B cell (primary cell): ENCODE measurements around the gene LSM3. TPM values are rescaled to one million over a fixed set of nuclear protein-coding genes. Genes with fewer than 3 reads are reported as not detected.

Experiments used
- ATAC-seq: fragments of 200-7000 bp; cut with Tn5 transposase; one replicate; pipeline ENCODE4 v1.10.0; 2021; ENCODE audit warnings: low read depth, mild to moderate bottlenecking, moderate number of reproducible peaks, moderate library complexity
- CTCF ChIA-PET: fragments of 350-600 bp; sonication (Branson Sonifier 250); formaldehyde crosslinking; loops from one replicate; lab custom pipeline; 2021; ENCODE audit warnings: antibody characterized with exemption, inconsistent platforms; lab: Charles Lee
- POLR2A ChIA-PET: fragments of 350-600 bp; sonication (Branson Sonifier 250); formaldehyde crosslinking; loops from one replicate; lab custom pipeline; 2021; ENCODE audit warnings: antibody characterized with exemption; lab: Charles Lee
- DNase-seq: peaks from one replicate; pipeline ENCODE4 v3.0.0; 2013
- H2AFZ ChIP-seq: 2 replicates; pipeline ENCODE4 v1.6.1; 2012; ENCODE audit warnings: mild to moderate bottlenecking, low read depth, low read length; ENCODE audit not compliant: insufficient read depth, poor library complexity, severe bottlenecking
- H3K27ac ChIP-seq, 2 donors: 1 replicate in 1 of 2; 2 replicates in 1 of 2; pipeline ENCODE4 v1.5.1; 2012 to 2013; ENCODE audit warnings: low read length in 2 of 2, mild to moderate bottlenecking in 2 of 2, moderate library complexity in 1 of 2
- H3K27me3 ChIP-seq, 4 experiments: fragments of 200-600 bp in 1 of 4; sonication (generic) in 1 of 4; replicated peaks in 1 of 4; 1 replicate in 2 of 4; 2 replicates in 2 of 4; pipeline versions ENCODE4 v1.6.1 to v1.7.0; 2013 to 2016; ENCODE audit warnings: low read length in 3 of 4, mild to moderate bottlenecking in 2 of 4, mixed read lengths in 1 of 4, moderate library complexity in 1 of 4; ENCODE audit not compliant: insufficient read depth in 4 of 4, control insufficient read depth in 3 of 4; ENCODE audit errors: control extremely low read depth in 1 of 4
- H3K36me3 ChIP-seq, 2 experiments: replicated peaks in 1 of 2; 1 replicate in 1 of 2; 2 replicates in 1 of 2; pipeline versions ENCODE4 v1.6.1 to v1.7.1; 2013; ENCODE audit warnings: low read length in 1 of 2; ENCODE audit not compliant: insufficient read depth in 2 of 2, control insufficient read depth in 1 of 2; ENCODE audit errors: control extremely low read depth in 1 of 2, extremely low read depth in 1 of 2
- H3K4me1 ChIP-seq, 2 donors: fragments of 200-600 bp in 1 of 2; sonication (generic) in 1 of 2; 1 replicate in 1 of 2; 2 replicates in 1 of 2; pipeline versions ENCODE4 v1.5.1 to v1.6.1; 2013 to 2017; ENCODE audit warnings: low read length in 2 of 2; ENCODE audit not compliant: control insufficient read depth in 2 of 2, insufficient read depth in 2 of 2
- H3K4me2 ChIP-seq: replicated peaks from 2 replicates; pipeline ENCODE3; 2012; ENCODE audit warnings: mild to moderate bottlenecking, low read depth, low read length; ENCODE audit not compliant: poor library complexity, severe bottlenecking
- H3K4me3 ChIP-seq, 5 experiments: fragments of 200-600 bp in 1 of 5; sonication (generic) in 1 of 5; 1 replicate in 3 of 5; 2 replicates in 2 of 5; pipeline versions ENCODE4 v1.5.1 to v1.7.0; 2011 to 2016; ENCODE audit warnings: low read length in 4 of 5, mild to moderate bottlenecking in 4 of 5, low read depth in 2 of 5, control low read depth in 1 of 5, moderate library complexity in 1 of 5; ENCODE audit not compliant: insufficient read depth in 1 of 5; ENCODE audit errors: control extremely low read depth in 1 of 5, extremely low read depth in 1 of 5
- H3K79me2 ChIP-seq: fragments of 200-600 bp; sonication (generic); one replicate; pipeline ENCODE4 v1.6.0; 2016; ENCODE audit warnings: low read length; ENCODE audit not compliant: control insufficient read depth, insufficient read depth
- H3K9ac ChIP-seq: fragments of 200-600 bp; sonication (generic); 2 replicates; pipeline ENCODE4 v1.6.1; 2017; ENCODE audit warnings: mild to moderate bottlenecking, low read length, moderate library complexity
- H3K9me3 ChIP-seq, 3 donors: one replicate each; pipeline versions ENCODE4 v1.6.1 to v1.7.1; 2013; ENCODE audit warnings: low read length in 2 of 3; ENCODE audit not compliant: control insufficient read depth in 2 of 3, insufficient read depth in 1 of 3; ENCODE audit errors: control extremely low read depth in 1 of 3
- H4K20me1 ChIP-seq: 2 replicates; pipeline ENCODE4 v1.6.0; 2012; ENCODE audit warnings: mild to moderate bottlenecking, low read length; ENCODE audit not compliant: insufficient read depth, control insufficient read depth, poor library complexity, severe bottlenecking
- H3K27ac Mint-ChIP-seq: one replicate; pipeline ENCODE4 v1.8.0; 2021; ENCODE audit warnings: mixed read lengths
- H3K27me3 Mint-ChIP-seq: one replicate; pipeline ENCODE4 v1.8.0; 2021; ENCODE audit warnings: mixed read lengths
- H3K4me1 Mint-ChIP-seq: one replicate; pipeline ENCODE4 v1.8.0; 2021; ENCODE audit warnings: mixed read lengths
- H3K4me3 Mint-ChIP-seq: one replicate; pipeline ENCODE4 v1.8.0; 2021; ENCODE audit warnings: mixed read lengths
- H3K9me3 Mint-ChIP-seq: one replicate; pipeline ENCODE4 v1.8.0; 2022; ENCODE audit warnings: mixed read lengths; ENCODE audit not compliant: insufficient read depth
- EZH2 ChIP-seq: IDR thresholded peaks from 2 replicates; pipeline ENCODE4 v1.6.1; 2012; ENCODE audit warnings: borderline replicate concordance, low read depth, mild to moderate bottlenecking, moderate library complexity, low read length; ENCODE audit not compliant: insufficient read depth, poor library complexity, severe bottlenecking
- WGBS: methylation state at CpG from one replicate; pipeline ENCODE4 v1.1.5; 2013; ENCODE audit warnings: missing lambda C conversion rate; ENCODE audit not compliant: insufficient coverage; 5-methylcytosine and 5-hydroxymethylcytosine counted together
- intact Hi-C: fragments of 100-400 bp; cut with micrococcal nuclease; formaldehyde crosslinking; loops from one replicate; pipeline ENCODE4 v1.10.0; 2022
- polyA plus RNA-seq: library from polyadenylated mRNA; depleted of rRNA; stranded (reverse); fragments of >200 nt; gene quantifications from 2 replicates; pipeline ENCODE4 v1.2.3, GENCODE V29; 2012
- total RNA-seq, 2 donors: library from RNA; stranded (reverse); fragments of 120-200 nt in 1 of 2; gene quantifications; 1 replicate in 1 of 2; 2 replicates in 1 of 2; pipeline versions ENCODE4 v1.2.3 to v1.2.4, GENCODE V29; 2013 to 2022
- TF ChIP-seq, protein P1 (sequence below): fragments of 200-600 bp; IDR thresholded peaks from one replicate; pipeline ENCODE4 v1.8.0; 2022; ENCODE audit warnings: antibody characterized with exemption, mild to moderate bottlenecking

LSM3 gene
- total and polyA plus RNA-seq, 2 donors (not counting 1 experiment from before 2014, with no cell fraction given), result 2.8 to 10.0 TPM

DNA sequence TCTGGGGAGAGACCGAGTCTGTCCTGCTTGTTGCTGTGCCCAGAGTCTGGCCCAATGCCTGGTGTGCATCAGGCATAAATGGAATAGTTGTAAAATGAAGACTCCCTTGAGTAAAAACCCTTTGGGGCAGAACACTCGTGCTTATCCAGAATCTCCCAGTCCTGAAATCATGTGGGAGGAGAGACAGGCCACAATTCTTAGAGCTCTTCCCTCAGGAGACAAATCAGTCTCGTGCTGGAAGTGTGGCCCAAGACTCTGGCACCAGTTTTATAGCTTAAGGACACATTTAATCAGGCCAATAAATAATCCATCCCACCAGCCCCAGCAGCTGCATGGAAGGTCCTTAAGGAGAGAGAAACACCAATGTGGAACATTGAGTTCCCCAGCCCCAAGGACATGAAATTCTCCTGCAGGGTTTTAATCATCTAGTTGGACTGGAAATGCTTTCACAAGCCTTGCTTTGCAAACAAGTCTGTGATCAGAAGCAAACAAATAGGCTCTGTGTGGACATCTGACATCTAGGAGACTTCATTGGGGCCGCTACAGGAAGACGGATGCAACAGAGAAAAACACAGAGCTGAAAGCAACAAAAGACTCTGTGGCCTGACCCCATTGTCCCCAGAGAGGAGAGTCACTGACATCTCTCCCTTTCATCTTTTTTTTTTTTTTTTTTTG lies 70.4 kb downstream of the LSM3 start:
- ATAC-seq (no peak), DNase-seq (no peak)
- no peaks in the 10 kb centered on the region for H3K79me2 ChIP-seq
- no peak overlapping the region for H3K27ac Mint-ChIP-seq
- H4K20me1 ChIP-seq, result no peaks in the 10 kb centered on the region
- H3K4me3 ChIP-seq, result no peak overlapping the region
- intact Hi-C loops, result no loop called here
- H3K9me3 Mint-ChIP-seq, result no peaks in the 10 kb centered on the region
- CTCF ChIA-PET, result interaction anchor here (1.0 to 1.1 kb wide), 3 partner anchors 11 to 46 kb away, joined by 3 to 4 read pairs (median 4); no protein-coding TSS in a partner anchor
- H3K4me1 Mint-ChIP-seq, result no peaks in the 10 kb centered on the region
- H3K4me2 ChIP-seq, result no peak overlapping the region
- no peak overlapping the region for H3K4me3 Mint-ChIP-seq
- POLR2A ChIA-PET, result no interaction called here
- H3K27me3 Mint-ChIP-seq, result peaks cover 22% of the 10 kb centered on the region
- H3K27ac ChIP-seq, result no peak overlapping the region
- no peak overlapping the region for H3K9ac ChIP-seq
- peaks cover 0 to 4% (median 0%) of the 10 kb centered on the region in 4 experiments for H3K27me3 ChIP-seq
- no peaks in the 10 kb centered on the region for H3K9me3 ChIP-seq
- TF ChIP-seq, protein P1, sequence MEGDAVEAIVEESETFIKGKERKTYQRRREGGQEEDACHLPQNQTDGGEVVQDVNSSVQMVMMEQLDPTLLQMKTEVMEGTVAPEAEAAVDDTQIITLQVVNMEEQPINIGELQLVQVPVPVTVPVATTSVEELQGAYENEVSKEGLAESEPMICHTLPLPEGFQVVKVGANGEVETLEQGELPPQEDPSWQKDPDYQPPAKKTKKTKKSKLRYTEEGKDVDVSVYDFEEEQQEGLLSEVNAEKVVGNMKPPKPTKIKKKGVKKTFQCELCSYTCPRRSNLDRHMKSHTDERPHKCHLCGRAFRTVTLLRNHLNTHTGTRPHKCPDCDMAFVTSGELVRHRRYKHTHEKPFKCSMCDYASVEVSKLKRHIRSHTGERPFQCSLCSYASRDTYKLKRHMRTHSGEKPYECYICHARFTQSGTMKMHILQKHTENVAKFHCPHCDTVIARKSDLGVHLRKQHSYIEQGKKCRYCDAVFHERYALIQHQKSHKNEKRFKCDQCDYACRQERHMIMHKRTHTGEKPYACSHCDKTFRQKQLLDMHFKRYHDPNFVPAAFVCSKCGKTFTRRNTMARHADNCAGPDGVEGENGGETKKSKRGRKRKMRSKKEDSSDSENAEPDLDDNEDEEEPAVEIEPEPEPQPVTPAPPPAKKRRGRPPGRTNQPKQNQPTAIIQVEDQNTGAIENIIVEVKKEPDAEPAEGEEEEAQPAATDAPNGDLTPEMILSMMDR, result no peak
- no peak for TF ChIP-seq EZH2
- no peaks in the 10 kb centered on the region for H3K36me3 ChIP-seq
- no peaks in the 10 kb centered on the region for H3K4me1 ChIP-seq
- 100% methylated on average over 1 of the region's 5 CpGs for WGBS
- no peak overlapping the region for H2AFZ ChIP-seq

Other genes starting within 250 kb of the LSM3 start
- gene CHCHD4, start 53.9 kb upstream of the LSM3 start, total RNA-seq, result 5.1 and 8.0 TPM in 2 replicates
- gene CHCHD4, start 53.9 kb upstream of the LSM3 start, polyA plus RNA-seq, result 3.7 and 4.2 TPM in 2 replicates
- gene TMEM43, start 53.8 kb upstream of the LSM3 start, total RNA-seq, result 37.4 and 37.6 TPM in 2 replicates
- 29.5 and 30.7 TPM in 2 replicates for gene TMEM43, start 53.8 kb upstream of the LSM3 start, polyA plus RNA-seq
- gene XPC, start 216 bp upstream of the LSM3 start, total RNA-seq, result 61.5 and 67.6 TPM in 2 replicates
- gene XPC, start 216 bp upstream of the LSM3 start, polyA plus RNA-seq, result 18.5 and 22.5 TPM in 2 replicates
- 48.7 and 50.1 TPM in 2 replicates for gene SLC6A6, start 223.8 kb downstream of the LSM3 start, total RNA-seq
- gene SLC6A6, start 223.8 kb downstream of the LSM3 start, polyA plus RNA-seq, result 31.3 and 34.2 TPM in 2 replicates